ENCODE results near the gene ZNF423. TPM values are rescaled to one million over a fixed set of nuclear protein-coding genes. Genes with fewer than 3 reads are reported as not detected.

ZNF423 gene
- total RNA-seq, 1 donor from 2014 or later: 10.6 TPM

DNA sequence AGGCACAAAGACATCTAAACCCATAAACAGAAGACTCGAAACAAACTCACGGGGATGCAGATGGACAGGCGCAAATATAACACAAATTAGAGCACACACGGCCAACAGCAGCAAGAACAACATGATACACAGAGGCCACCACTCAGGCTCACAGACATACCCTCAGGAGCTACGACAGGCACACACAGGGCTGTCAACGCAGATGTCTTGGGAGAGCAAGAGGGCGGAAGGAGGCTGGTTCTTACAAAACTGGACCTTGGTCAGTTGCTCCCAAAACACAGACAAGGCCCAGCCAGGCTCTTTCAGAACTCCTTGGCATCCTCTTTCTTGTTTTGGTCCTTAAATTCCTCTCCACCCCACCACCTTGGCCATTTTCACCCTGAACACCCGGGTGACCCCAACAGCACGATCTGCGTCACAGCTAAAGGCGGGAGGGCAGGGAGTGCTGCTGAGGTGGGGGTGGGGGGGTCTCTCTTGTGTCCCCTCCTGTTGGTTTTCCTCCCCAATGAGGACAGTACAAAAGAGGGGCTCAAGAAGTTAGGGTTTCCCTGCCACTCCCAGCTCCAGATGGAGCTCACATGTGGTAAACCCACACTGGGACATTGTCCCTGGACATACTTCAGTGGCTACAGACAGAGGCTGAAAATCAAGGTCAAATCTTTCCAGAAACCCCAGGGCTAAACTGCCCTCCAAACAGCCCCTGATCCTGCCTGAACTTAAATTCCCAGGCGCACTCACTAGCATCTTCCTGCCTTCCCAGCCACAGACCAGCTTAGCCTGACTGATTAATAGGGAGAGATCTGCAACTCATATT lies 261.0 kb downstream of the ZNF423 start:
- no peak for FAIRE-seq
- H3K4me1 Mint-ChIP-seq (ENCODE audit: low read depth, unreplicated experiment): peaks cover 6% of the 10 kb centered on the region
- peaks cover 8% of the 10 kb centered on the region for H3K4me1 ChIP-seq (ENCODE audit: insufficient read depth, low read length)

DNA sequence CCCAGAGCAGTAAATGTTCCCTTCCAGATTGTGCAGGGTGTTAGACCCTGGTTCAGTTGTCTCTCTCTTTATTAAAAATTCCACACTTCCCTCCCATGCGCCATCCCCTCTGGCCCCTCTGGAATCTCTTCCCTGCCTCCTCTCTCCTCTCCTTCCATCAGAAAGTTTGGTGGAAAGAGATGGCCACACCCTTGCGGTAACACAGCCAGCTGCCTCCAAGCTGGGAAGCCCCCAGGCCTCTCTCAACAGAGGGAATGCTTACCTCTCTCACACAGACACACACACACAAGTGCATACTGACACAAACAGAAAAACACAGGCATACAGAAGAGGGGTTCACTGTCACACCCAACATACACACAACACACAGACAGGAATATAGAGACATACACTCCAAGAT lies 261.8 kb downstream of the ZNF423 start:
- H2AFZ ChIP-seq (ENCODE audit: low read depth, low read length): no peak overlapping the region
- no peak overlapping the region for H3K27ac Mint-ChIP-seq (ENCODE audit: unreplicated experiment)
- peaks cover 3% of the 10 kb centered on the region for H4K20me1 ChIP-seq (ENCODE audit: insufficient read depth, low read length)
- H3K4me2 ChIP-seq (ENCODE audit: low read length): no peak overlapping the region
- peaks cover 8% of the 10 kb centered on the region for H3K4me1 ChIP-seq (ENCODE audit: insufficient read depth, low read length)
- DNase-seq (ENCODE audit: low read depth): no peak
- H3K36me3 ChIP-seq (ENCODE audit: insufficient read depth, low read length): no peaks in the 10 kb centered on the region
- H3K9me3 Mint-ChIP-seq (ENCODE audit: unreplicated experiment): peaks cover 3% of the 10 kb centered on the region
- TF ChIP-seq, protein P1, sequence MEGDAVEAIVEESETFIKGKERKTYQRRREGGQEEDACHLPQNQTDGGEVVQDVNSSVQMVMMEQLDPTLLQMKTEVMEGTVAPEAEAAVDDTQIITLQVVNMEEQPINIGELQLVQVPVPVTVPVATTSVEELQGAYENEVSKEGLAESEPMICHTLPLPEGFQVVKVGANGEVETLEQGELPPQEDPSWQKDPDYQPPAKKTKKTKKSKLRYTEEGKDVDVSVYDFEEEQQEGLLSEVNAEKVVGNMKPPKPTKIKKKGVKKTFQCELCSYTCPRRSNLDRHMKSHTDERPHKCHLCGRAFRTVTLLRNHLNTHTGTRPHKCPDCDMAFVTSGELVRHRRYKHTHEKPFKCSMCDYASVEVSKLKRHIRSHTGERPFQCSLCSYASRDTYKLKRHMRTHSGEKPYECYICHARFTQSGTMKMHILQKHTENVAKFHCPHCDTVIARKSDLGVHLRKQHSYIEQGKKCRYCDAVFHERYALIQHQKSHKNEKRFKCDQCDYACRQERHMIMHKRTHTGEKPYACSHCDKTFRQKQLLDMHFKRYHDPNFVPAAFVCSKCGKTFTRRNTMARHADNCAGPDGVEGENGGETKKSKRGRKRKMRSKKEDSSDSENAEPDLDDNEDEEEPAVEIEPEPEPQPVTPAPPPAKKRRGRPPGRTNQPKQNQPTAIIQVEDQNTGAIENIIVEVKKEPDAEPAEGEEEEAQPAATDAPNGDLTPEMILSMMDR (IDR thresholded peaks at IDR 0.05; ENCODE audit: insufficient read depth, low read depth, low read length): no peak
- no peak for TF ChIP-seq EZH2 (IDR thresholded peaks at IDR 0.05; ENCODE audit: insufficient read depth, low read length)
- no peak overlapping the region for H3K4me3 ChIP-seq (ENCODE audit: insufficient read depth, low read depth, low read length)
- no peak overlapping the region for H3K9ac ChIP-seq (ENCODE audit: low read length)
- no peaks in the 10 kb centered on the region for H3K27me3 Mint-ChIP-seq (ENCODE audit: low read depth, unreplicated experiment)
- H3K4me3 Mint-ChIP-seq (ENCODE audit: unreplicated experiment): no peak overlapping the region
- H3K4me1 Mint-ChIP-seq (ENCODE audit: low read depth, unreplicated experiment): peaks cover 6% of the 10 kb centered on the region
- H3K27me3 ChIP-seq (ENCODE audit: insufficient read depth, low read length): no peaks in the 10 kb centered on the region
- H3K9me3 ChIP-seq (ENCODE audit: insufficient read depth, low read depth, low read length): no peaks in the 10 kb centered on the region
- H3K79me2 ChIP-seq (ENCODE audit: insufficient read depth, low read length): peaks cover 2% of the 10 kb centered on the region
- peaks cover 2% of the 10 kb centered on the region for H3K36me3 Mint-ChIP-seq (ENCODE audit: low read depth, unreplicated experiment)
- FAIRE-seq: no peak
- no peak overlapping the region for H3K27ac ChIP-seq (ENCODE audit: low read depth, low read length)

More for the DNA sequence above, 261.0 kb downstream of the ZNF423 start:
- Histone ChIP-seq H3K27ac (ENCODE audit: low read depth, low read length) (no peak overlapping the region), H3K27me3 (ENCODE audit: insufficient read depth, low read length) (no peaks in the 10 kb centered on the region), H3K9ac (ENCODE audit: low read length) (no peak overlapping the region), H3K4me3 (ENCODE audit: insufficient read depth, low read depth, low read length) (no peak overlapping the region), H3K36me3 (ENCODE audit: insufficient read depth, low read length) (no peaks in the 10 kb centered on the region), H3K9me3 (ENCODE audit: insufficient read depth, low read depth, low read length) (no peaks in the 10 kb centered on the region), H3K79me2 (ENCODE audit: insufficient read depth, low read length) (peaks cover 2% of the 10 kb centered on the region), H2AFZ (ENCODE audit: low read depth, low read length) (no peak overlapping the region), H4K20me1 (ENCODE audit: insufficient read depth, low read length) (peaks cover 3% of the 10 kb centered on the region), H3K4me2 (ENCODE audit: low read length) (no peak overlapping the region)
- peaks cover 2% of the 10 kb centered on the region for H3K36me3 Mint-ChIP-seq (ENCODE audit: low read depth, unreplicated experiment)
- H3K27ac Mint-ChIP-seq (ENCODE audit: unreplicated experiment): no peak overlapping the region
- DNase-seq (ENCODE audit: low read depth): no peak
- H3K4me3 Mint-ChIP-seq (ENCODE audit: unreplicated experiment): no peak overlapping the region
- no peaks in the 10 kb centered on the region for H3K27me3 Mint-ChIP-seq (ENCODE audit: low read depth, unreplicated experiment)
- TF ChIP-seq, protein P1 (IDR thresholded peaks at IDR 0.05; ENCODE audit: insufficient read depth, low read depth, low read length): no peak
- TF ChIP-seq EZH2 (IDR thresholded peaks at IDR 0.05; ENCODE audit: insufficient read depth, low read length): no peak
- peaks cover 2% of the 10 kb centered on the region for H3K9me3 Mint-ChIP-seq (ENCODE audit: unreplicated experiment)

Measured in astrocyte (in vitro differentiated cells and primary cell).